Hepatocyte (in vitro differentiated cells): ENCODE results near the gene STAT5B.

Experiments used
- EZH2 ChIP-seq: fragments of 200-600 bp; sonication (generic); IDR thresholded peaks from 2 replicates; pipeline ENCODE4 v1.6.1; 2016; ENCODE audit warnings: antibody characterized with exemption, mild to moderate bottlenecking, borderline replicate concordance
- EZH2phosphoT487 ChIP-seq: fragments of 200-600 bp; sonication (generic); IDR thresholded peaks from one replicate; pipeline ENCODE4 v1.6.1; 2018; ENCODE audit warnings: antibody characterized with exemption, mild to moderate bottlenecking, low read depth, moderate library complexity; ENCODE audit not compliant: unreplicated experiment, severe bottlenecking
- TF ChIP-seq, protein P1 (sequence below): fragments of 200-600 bp; sonication (generic); IDR thresholded peaks from 2 replicates; pipeline ENCODE4 v1.5.1; 2016; ENCODE audit warnings: antibody characterized with exemption, mild to moderate bottlenecking; ENCODE audit not compliant: poor library complexity

DNA sequence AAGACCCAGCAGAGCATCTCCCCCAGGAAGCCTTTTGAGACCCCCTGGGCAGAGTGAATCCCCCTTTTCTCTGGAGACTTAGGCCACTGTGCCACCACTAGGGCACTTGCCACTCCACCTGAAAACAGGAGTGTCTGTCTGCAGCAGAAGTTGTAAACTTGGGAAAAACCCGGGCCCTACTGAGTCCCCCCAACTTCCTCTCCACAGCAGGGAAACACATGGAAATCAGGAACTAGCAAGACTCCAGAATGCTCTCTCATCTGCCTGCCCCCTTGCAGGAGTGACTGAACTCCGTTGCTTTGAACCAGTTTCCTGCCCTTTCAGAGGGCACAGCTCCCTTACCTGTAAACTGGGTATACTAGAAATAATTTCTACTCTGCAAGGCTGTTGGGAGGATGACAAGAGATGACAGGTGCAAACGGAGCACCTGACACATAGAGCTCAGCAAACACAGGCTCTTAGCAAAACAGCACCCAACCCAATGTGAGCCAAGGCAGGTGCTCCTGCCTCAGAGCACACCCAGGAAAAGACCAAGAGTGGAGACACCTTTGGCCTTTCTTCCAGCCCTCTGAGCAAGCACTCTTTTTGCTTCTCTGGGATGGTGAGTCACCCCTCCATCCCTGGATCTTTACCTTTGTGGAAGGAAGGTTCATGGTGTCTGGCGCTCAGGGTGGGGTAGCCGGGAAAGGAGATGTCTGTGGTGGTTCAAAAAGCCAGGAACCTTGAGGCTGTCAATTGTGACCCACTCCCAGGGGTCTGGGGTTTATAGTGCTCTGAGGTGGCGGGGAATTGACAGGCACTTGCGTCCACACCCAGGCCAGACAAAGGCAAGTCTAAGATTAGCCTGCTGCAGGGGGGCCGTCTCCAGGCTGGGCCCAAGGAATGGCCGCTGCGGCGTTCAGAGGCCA lies 91.2 kb downstream of the STAT5B start, which contains the start of gene HCRT:
- TF ChIP-seq, protein P1, sequence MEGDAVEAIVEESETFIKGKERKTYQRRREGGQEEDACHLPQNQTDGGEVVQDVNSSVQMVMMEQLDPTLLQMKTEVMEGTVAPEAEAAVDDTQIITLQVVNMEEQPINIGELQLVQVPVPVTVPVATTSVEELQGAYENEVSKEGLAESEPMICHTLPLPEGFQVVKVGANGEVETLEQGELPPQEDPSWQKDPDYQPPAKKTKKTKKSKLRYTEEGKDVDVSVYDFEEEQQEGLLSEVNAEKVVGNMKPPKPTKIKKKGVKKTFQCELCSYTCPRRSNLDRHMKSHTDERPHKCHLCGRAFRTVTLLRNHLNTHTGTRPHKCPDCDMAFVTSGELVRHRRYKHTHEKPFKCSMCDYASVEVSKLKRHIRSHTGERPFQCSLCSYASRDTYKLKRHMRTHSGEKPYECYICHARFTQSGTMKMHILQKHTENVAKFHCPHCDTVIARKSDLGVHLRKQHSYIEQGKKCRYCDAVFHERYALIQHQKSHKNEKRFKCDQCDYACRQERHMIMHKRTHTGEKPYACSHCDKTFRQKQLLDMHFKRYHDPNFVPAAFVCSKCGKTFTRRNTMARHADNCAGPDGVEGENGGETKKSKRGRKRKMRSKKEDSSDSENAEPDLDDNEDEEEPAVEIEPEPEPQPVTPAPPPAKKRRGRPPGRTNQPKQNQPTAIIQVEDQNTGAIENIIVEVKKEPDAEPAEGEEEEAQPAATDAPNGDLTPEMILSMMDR: no peak
- TF ChIP-seq EZH2: no peak
- no peak for TF ChIP-seq EZH2phosphoT487
